Adrenal gland (tissue), 5 donors: ENCODE measurements around the gene TDRD7.

ENCODE experiments used
- CTCF ChIP-seq, 6 experiments: fragments of 450-650 bp in 4 of 6; fragments of 200-600 bp in 2 of 6; sonication (generic) in 1 of 6; IDR thresholded peaks; 1 replicate in 5 of 6; 2 replicates in 1 of 6; pipeline versions ENCODE4 v1.5.1 to v1.8.0; 2016 to 2021; ENCODE audit warnings: antibody characterized with exemption in 6 of 6, mild to moderate bottlenecking in 2 of 6, moderate library complexity in 1 of 6
- POLR2A ChIP-seq, 2 donors: fragments of 450-650 bp; IDR thresholded peaks; one replicate each; pipeline ENCODE4 v1.6.1; 2017; ENCODE audit warnings: antibody characterized with exemption in 2 of 2, mild to moderate bottlenecking in 2 of 2, moderate library complexity in 1 of 2
- donor health status: DM: no; HTN: no; CAD: no.

DNA sequence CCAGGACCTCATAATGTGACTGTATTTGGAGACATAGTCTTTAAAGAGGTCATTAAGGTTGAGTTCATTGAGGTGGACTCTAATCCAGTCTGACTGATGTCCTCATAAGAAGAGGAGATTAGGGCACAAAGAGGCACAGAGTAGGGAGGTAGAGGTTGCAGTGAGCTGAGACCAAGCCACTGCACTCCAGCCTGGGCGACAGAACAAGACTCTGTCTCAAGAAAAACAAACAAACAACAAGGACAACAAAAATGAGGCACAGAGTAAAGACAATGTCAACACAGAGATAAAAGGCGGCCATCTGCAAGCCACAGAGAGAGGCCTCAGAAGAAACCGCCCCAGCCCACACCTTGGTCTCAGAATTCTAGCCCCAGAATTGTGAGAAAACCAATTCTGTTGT is 17.0 kb upstream of the TDRD7 start:
- TF ChIP-seq CTCF (IDR thresholded peaks at IDR 0.05) (no peak), POLR2A (IDR thresholded peaks at IDR 0.05) (no peak)
